KG1 (cell line): ENCODE data around the gene BCAR1.
"Not testable (repeated sequence)": the region's sequence is repeated elsewhere in the genome, so short reads cannot be mapped to it uniquely, and the experiment has no call there.

Experiments used
- DNase-seq: peaks from one replicate; lab custom pipeline; 2025; lab: John Stamatoyannopoulos, UW

BCAR1 gene

DNA sequence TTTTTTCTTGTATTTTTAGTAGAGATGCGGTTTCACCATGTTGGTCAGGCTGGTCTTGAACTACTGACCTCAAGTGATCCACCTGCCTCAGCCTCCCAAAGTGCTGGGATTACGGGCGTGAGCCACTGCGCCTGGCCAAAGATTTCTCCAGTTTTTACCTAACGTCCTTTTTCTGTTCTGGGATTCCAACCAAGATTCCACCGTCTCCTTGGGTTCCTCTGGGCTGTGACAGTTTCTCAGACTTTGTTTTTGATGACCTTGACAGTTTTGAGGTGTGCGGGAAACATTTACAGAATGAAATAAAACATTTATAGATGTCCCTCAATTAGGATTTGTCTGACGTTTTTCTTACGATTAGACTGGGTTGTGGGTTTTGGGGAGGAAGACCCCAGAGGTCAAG lies 17.9 kb upstream of the BCAR1 start:
- DNase-seq, result not testable (repeated sequence)

GRCh38 chr16:75267631-75268264 lies 16.3 kb upstream of the BCAR1 start:
- DNase-seq, result no peak

DNA sequence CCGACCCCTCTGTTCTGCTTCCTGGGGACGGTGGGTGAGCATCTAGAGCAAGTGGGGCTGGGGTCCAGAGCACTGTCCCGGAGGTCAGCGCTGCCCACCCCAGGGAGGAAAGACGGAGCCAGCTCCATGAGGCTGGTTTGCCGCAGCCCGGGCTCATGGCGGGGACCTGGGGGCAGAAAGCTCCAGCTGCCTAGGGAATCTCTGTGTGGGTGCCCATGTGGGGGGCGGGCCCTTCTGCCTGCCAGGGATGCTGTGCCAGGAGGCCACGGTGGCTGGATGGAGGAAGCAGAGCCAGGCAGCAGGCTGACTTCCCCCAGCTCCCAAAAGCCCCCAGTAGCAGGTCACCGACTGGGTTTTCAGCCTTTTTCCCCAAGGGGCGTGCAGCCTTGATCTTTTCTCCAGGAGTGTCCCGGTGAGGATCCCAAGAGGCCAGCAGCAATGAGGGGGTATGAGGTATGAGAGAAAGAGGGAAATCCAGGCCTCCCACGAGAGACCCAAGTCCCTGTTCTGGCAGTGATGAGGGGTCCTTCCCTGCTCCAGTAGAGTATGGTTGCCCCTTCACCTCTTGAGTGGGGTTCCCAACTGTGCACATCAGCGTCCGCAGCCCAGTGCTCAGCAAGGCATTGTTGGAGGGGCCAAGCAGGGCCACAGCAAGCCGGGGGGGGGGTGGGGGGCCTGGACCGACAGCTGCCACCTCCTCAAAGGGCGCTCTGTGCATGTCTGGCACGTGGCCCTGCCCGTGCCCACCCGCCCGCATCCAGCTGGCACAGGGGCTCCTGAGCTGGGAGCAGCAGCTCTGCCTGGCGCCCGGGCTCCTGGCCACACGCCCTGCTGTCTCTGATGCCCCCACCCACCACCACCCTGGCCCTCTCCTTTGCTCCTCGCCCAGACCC lies 15.6 kb upstream of the BCAR1 start:
- no peak for DNase-seq

DNA sequence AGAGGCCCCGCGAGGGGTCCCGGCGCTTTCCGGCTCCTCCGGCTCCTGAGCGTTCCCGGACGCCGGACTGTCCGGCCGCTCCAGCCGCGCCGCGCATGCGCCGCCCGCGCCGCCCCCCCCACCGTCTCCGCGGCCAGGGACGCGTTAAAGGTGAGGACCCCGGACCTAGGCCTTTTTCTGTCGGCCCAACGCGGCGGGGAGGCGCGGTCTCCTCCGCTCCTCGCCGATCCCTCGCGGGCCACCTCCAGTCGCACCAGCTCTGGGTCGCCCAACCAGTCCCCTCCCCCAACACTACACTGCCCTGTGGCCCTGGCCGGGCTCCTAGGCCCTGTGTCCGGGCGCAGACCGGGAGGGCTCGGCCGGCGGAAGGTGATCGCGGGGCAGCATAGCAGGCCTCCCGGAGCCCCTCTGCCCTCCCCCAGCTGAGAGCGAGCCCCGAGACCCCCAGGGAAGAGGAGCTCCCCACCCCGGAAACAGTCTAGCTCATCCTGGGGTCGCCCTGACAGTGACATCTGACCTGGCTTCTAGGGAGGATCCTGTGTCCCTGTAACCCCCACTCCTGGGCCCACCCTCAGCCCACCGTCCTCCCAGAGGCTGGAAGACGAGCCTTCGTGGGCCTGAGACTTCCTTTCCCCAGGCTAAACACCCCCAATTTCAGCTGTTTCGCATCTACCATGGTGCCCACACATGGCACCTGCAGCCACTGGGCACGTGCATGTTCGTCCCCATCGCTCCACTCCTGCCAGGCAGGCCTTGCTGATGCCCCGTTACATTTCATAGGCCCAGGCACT lies 14.7 kb upstream of the BCAR1 start:
- DNase-seq, result no peak

DNA sequence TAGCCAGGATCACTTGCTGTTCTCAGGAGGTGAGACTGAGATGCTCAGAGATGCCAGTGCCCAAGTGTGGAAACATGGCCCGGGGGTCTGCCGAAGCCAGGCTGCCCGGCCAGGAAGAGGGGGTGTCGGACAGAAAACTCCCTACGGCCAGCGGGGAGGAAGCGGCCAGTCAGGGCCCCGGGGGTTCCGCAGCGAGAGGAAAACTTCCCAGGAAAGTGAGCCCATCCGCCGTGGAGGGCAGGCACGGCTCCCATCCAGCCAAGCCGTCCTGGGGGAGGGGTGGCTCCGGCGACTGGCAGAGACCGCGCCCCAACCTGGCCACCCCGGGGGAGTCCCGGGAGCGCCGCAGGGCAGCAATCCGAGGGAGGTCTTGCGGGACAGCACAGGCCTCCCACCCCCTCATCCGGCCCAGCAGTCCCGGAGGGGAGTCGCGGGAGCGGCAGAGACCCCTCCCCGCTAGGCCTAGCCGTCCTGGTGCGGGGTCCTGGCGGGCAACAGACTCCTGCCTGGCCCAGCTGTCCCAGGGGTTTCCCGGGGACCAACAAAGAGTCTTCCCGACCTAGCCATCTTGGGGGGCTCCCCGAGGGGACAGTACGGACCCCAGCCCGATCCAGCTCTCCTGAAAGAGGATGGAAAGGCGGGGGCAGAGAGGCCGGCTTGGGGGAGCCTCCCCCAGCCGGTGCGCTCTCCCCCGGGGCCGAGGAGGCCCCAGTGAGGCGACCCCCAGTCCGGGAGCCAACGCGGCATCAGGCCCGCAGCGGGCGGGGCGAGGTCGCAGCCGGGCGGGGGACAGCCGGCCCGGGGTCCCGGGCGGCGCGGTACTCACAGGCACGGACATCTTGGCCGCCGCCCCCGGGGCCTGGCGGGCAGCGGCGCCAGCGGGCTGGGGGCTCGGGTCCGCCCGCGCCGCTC lies 13.8 kb upstream of the BCAR1 start:
- no peak for DNase-seq

- DNase-seq, result no peak
These were observed 13.1 kb upstream of the BCAR1 start for GRCh38 chr16:75264457-75264998.

DNA sequence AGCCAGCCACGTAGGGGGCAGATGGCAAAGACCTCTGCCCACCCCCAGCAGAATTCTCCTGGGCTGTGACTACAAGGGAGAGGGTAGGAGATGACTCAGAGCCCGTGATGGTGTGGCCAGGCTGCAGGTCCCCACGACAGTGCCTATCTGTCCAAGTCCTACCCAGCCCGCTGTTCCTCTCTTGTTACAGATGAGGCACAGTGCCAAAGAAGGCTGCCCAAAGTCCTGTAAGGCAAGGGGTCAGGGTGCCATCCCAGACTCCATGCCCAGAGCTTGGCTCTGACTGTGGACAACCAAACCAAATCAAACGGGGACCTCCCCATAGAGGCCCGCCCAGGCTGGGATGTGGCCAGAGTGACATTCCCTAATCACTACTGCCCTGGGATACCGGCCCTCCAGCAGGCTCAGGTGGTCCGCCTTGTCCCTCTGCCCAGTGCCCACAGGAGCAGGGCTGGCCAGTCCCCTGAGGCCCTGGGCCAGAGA lies 12.6 kb upstream of the BCAR1 start:
- DNase-seq, result no peak

GRCh38 chr16:75263291-75263962 lies 12.0 kb upstream of the BCAR1 start:
- no peak for DNase-seq

- no peak for DNase-seq
These were observed 11.3 kb upstream of the BCAR1 start for GRCh38 chr16:75262800-75263127.

DNA sequence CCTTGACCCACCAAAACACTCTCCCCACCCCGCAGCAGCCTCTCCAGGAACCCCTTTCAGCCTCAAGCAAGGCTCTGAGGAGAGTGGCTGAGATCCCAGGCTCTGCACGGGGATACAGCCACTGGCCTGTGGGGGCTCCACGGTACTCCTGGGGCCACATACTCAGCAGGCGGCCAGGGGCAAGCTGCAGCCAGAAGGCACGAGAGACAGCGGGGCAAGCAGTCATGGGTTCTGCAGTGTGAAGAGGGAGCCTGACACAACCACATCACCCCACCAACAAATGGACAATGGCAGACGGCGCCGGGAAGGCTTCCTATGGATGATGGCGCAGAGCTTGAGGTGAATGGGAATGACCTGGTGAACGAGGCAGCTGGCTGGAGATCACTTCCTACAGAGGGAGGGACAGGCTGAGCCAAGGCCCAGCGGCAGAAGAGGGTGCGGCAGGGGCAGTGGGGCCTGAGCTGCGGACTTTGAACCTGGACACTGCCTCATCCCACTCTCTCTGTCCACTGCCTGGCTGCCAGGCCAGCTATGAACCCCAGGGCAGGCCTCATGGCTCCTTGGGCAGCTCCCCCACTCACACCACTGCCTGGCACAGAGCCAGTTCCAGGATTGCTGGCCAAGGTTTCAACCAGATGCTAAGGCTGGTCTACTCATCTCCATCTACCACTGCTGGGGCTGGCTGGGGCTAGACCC lies 10.8 kb upstream of the BCAR1 start:
- DNase-seq, result no peak

GRCh38 chr16:75261590-75262078 lies 10.2 kb upstream of the BCAR1 start:
- DNase-seq, result no peak

GRCh38 chr16:75260851-75261589 lies 9.6 kb upstream of the BCAR1 start:
- DNase-seq, result no peak

DNA sequence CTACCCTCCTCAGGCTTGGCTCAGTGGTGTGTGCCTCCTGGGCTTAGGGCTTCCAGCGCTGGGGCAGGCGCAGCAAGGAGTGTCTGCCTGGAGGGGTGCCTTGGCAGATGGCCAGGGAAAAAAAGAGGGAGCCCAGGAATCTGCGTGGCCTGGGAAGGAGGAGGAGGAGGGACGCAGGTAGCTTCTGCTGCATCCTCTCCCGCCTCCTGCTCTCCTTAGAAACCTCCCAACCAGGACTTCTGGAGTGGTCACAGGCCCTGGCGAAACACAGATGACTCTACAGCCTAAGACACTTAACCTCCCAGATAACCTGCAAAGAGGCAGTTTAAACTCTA lies 7.3 kb upstream of the BCAR1 start:
- no peak for DNase-seq

DNA sequence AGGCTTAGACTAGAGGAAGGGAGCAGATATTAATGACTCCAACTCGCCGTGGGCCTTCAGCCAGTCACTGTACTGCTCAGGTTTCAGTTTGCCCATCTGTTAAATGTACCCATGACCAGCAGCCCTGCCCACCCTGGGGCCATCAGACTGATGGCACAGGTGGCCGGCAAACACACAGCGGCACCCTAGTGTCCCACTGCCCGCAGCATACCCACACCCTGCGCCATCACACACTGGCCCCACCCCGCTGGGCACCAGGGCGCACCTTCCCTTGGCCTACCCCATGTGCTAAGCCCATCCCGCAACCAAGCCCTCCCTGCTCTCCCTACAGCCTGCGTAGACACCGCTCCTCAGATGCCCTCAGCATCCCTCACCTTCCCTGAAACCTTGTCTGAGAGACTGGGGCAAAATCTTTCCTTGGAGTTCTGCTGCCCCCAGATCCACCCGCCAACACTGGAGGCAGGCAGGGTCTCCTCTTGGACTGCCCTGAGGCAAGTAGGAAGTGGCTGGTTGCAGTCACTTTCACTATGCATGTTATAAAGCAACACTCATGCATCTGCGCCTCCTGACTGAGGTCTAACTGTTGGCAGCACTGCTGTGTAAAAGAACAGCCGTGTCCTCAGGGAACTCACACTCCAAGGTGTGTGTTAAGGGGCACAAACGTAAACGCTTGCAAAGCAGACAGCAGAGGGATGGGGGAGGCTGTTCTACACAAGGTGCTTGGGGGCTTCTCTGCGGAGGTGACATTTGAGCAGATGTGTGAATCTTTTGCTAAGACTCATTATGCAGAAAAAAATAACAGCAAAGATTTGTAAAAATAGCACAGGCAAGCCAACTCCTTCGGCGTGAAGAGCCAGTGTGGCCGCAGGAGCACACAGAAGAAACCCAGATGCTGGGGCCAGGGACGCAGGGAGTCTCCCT lies 6.7 kb upstream of the BCAR1 start:
- no peak for DNase-seq

- DNase-seq, result no peak
These were observed 5.4 kb upstream of the BCAR1 start for GRCh38 chr16:75256696-75257343.

DNA sequence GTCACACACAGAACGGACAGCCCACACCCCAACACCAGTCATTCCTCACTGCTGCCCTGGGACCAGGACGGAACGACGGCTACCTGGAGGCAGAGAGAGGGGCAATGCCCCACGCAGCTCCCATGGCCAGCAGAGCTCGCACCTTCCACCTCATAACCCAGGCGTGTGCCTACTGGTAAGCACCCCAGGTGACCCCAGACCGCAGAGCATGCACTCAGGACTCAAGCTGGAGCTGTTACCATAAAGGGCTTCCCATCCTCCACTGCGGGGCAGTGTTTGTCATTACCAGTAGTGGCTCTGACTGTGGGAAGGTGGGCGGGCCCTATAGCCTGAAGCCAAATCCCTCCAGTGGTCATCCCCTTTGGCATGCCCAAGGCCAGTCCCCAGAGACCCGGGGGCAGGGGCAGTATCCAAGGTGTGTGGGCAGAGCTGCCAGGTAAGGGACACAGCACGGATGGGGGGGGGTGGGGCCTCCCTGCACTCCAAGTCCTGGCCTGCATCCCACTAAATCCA lies 4.7 kb upstream of the BCAR1 start:
- no peak for DNase-seq

- DNase-seq, result no peak
These were observed 3.0 kb upstream of the BCAR1 start for GRCh38 chr16:75254359-75254837.
